Upper lobe of right lung (tissue), 1 donor: Measurements from ENCODE around the gene FOXN3. TPM values are rescaled to one million over a fixed set of nuclear protein-coding genes. Genes with fewer than 3 reads are reported as not detected.

Experiments
- ATAC-seq: fragments of 200-7000 bp; cut with Tn5 transposase; one replicate; pipeline ENCODE4 v1.9.1; 2020; ENCODE audit warnings: mild to moderate bottlenecking, moderate library complexity
- DNase-seq: peaks from one replicate; pipeline ENCODE4 v3.0.0-alpha.2; 2020
- H3K27ac ChIP-seq: fragments of 200-600 bp; one replicate; pipeline ENCODE4 v1.8.0; 2022
- H3K27me3 ChIP-seq: fragments of 200-600 bp; one replicate; pipeline ENCODE4 v1.8.0; 2022; ENCODE audit warnings: mild to moderate bottlenecking
- H3K36me3 ChIP-seq: fragments of 200-600 bp; one replicate; pipeline ENCODE4 v1.8.0; 2022
- H3K4me1 ChIP-seq: fragments of 200-600 bp; one replicate; pipeline ENCODE4 v1.8.0; 2022
- H3K4me3 ChIP-seq: fragments of 200-600 bp; one replicate; pipeline ENCODE4 v1.8.0; 2022; ENCODE audit warnings: mild to moderate bottlenecking
- H3K9me3 ChIP-seq: fragments of 200-600 bp; one replicate; pipeline ENCODE4 v1.8.0; 2022
- CTCF ChIP-seq: fragments of 200-600 bp; IDR thresholded peaks from one replicate; pipeline ENCODE4 v1.8.0; 2022; ENCODE audit warnings: antibody characterized with exemption
- intact Hi-C: fragments of 100-400 bp; cut with DNase I; formaldehyde crosslinking; loops from one replicate; pipeline ENCODE4 v1.11.0; 2022
- total RNA-seq: library from RNA; stranded (reverse); fragmentation: NEBNext Ultra II Directional; extraction: Animal tissue kit (Norgen Biotek cat#: 25700); gene quantifications from one replicate; pipeline ENCODE4 v1.2.1, GENCODE V29; 2021
- donor health status: DM: no; HTN: yes; CAD: no; lungs with severe emphysema.

Gene FOXN3
- total RNA-seq, 1 donor from 2014 or later = 103 TPM

DNA sequence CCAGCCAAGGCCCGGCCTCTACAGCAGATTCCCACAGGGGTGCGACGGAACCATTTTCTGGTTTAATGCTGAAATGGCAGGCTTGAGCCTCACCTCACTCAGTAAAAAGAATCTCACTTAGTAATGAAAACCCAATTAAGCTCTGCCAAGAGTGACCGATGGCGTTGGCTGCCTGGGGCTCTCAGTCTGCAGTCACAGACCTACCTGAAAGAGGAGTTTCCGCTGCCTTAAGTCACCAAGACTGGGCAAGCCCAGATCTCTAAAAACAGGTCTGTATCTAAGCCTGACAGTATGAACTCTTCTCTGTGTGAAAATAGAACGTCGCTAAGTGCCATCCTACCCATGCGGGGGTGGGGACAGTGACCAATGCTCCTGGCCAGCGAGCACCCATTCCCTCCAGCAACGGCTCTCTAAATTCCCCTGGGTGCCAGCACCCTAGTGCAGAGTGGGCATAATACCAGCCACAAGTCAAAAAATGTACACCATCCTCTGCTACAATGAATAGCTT is 107.3 kb downstream of the FOXN3 start:
- ATAC-seq = no peak
- no peaks in the 10 kb centered on the region for H3K36me3 ChIP-seq
- no peak overlapping the region for H3K27ac ChIP-seq
- no peaks in the 10 kb centered on the region for H3K27me3 ChIP-seq
- H3K4me3 ChIP-seq = no peak overlapping the region
- H3K9me3 ChIP-seq = no peaks in the 10 kb centered on the region
- TF ChIP-seq CTCF = no peak
- peaks cover 21% of the 10 kb centered on the region for H3K4me1 ChIP-seq
- intact Hi-C loops = no loop called here
- no peak for DNase-seq

DNA sequence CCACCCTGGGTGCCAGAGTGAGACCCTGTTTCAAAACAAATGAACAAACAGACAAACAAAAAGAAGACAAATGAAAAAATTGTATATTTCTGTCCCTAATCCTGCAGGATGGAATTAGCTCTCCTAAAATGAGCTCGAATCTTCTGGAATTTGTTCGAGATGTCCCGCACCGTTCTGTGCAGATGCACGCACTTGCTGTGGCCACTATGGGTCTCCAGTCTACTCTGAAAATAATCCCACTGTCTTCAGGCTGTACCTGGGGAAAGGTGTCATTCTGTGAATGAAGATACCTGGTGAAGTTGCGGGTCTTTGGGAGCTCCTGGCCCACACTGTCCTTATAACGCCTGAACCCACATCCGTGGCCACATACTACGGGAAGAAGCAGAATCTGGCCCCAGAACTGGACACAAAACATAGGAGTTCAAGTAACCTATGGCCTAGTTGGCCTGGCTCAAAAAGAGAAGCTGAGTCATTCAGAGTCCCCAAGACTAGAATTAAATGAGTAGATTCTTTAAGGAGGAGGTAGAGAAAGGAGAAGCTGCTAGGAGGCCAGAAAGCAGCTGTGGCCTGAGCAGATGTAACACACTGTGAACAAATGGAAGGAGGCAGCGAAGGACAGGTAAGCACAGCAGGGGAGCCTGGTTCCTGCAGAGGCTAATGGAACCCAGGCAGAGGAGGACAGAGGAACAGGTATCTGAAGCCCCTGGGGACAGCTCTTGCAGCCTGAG is 108.6 kb downstream of the FOXN3 start:
- H3K27ac ChIP-seq = no peak overlapping the region
- DNase-seq (no peak), ATAC-seq (peak; percentile 69)
- H3K9me3 ChIP-seq = no peaks in the 10 kb centered on the region
- no peaks in the 10 kb centered on the region for H3K27me3 ChIP-seq
- intact Hi-C loops = no loop called here
- H3K4me3 ChIP-seq = no peak overlapping the region
- H3K36me3 ChIP-seq = no peaks in the 10 kb centered on the region
- H3K4me1 ChIP-seq = peaks cover 34% of the 10 kb centered on the region
- no peak for TF ChIP-seq CTCF

GRCh38 chr14:89307409-89307808 is 109.6 kb downstream of the FOXN3 start:
- Histone ChIP-seq H3K4me3 (no peak overlapping the region), H3K27me3 (no peaks in the 10 kb centered on the region), H3K9me3 (no peaks in the 10 kb centered on the region), H3K36me3 (no peaks in the 10 kb centered on the region), H3K4me1 (peaks cover 44% of the 10 kb centered on the region), H3K27ac (no peak overlapping the region)
- DNase-seq = no peak
- ATAC-seq = no peak
- intact Hi-C loops = no loop called here
- TF ChIP-seq CTCF = no peak

DNA sequence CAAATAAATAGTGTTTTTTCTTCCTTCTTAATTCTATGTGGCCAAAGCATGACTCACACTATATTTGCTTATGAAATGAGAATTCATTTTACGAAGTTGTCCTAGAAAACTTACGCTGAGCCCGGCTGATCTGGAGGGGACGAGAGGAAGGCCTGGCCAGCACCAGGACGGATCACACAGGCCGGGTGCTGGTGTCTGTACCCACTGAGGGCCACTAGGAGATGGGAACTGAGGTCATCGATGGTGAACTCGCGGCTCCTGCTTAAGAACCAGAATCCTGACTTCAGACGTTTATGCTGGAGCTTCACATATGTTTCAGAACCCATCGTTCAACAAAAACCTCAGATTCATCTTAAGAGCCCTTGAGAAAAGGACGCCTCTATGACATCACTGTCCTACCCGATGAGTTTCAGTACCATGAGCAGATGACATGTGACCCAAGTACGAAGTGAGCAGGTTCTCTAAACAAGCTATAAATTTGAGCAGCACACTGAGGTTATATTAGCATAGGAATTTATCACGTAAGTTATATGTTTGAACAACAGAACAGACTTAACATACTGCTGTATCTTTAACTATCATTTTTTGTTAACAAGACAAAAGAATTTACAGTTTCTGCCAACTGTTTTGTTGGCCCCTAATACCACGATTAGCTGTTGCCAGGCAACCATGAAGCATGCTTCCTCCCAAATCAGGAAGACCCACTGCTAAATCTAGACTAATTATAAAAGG is 111.9 kb downstream of the FOXN3 start:
- ATAC-seq (peak; percentile 19), DNase-seq (no peak)
- no peaks in the 10 kb centered on the region for H3K36me3 ChIP-seq
- peak overlapping the region; percentile 78 for H3K27ac ChIP-seq
- H3K27me3 ChIP-seq = no peaks in the 10 kb centered on the region
- intact Hi-C loops = no loop called here
- H3K4me3 ChIP-seq = no peak overlapping the region
- peaks cover 47% of the 10 kb centered on the region for H3K4me1 ChIP-seq
- TF ChIP-seq CTCF = no peak
- H3K9me3 ChIP-seq = no peaks in the 10 kb centered on the region

- Histone ChIP-seq H3K36me3 (no peaks in the 10 kb centered on the region), H3K27me3 (no peaks in the 10 kb centered on the region), H3K9me3 (no peaks in the 10 kb centered on the region), H3K4me1 (peaks cover 47% of the 10 kb centered on the region), H3K27ac (peak overlapping the region; percentile 78), H3K4me3 (peak overlapping the region; percentile 29)
- TF ChIP-seq CTCF = no peak
- ATAC-seq (no peak), DNase-seq (no peak)
- intact Hi-C loops = no loop called here
Measured at GRCh38 chr14:89304561-89304960, 112.5 kb downstream of the FOXN3 start.
